HCT116 (cell line): ENCODE measurements around the gene FBXO8. TPM values are rescaled to one million over a fixed set of nuclear protein-coding genes. Genes with fewer than 3 reads are reported as not detected.

Source experiments
- ATAC-seq: fragments of 200-7000 bp; cut with Tn5 transposase; 2 replicates; pipeline ENCODE4 v1.9.1; 2020; ENCODE audit warnings: mild to moderate bottlenecking, moderate library complexity
- BruUV-seq: library from RNA; stranded (reverse); fragments of 400-500 nt; replicated peaks from 2 replicates; lab custom pipeline; 2021; lab: Mats Ljungman, UMichigan
- CTCF ChIA-PET: fragments of 300-600 bp; sonication (Branson Sonifier 250); formaldehyde crosslinking; loops from one replicate; lab custom pipeline; 2021; ENCODE audit warnings: antibody characterized with exemption; lab: Charles Lee
- POLR2A ChIA-PET: fragments of 300-600, 350-600 bp; sonication (Branson Sonifier 250); formaldehyde crosslinking; loops from one replicate; lab custom pipeline; 2021; ENCODE audit warnings: antibody characterized with exemption; lab: Charles Lee
- RAD21 ChIA-PET, 2 experiments: fragments of 300-600 bp; sonication (Branson Sonifier 250); formaldehyde crosslinking; loops; one replicate each; lab custom pipeline; 2023; ENCODE audit warnings: low total read pairs in 2 of 2; ENCODE audit not compliant: uncharacterized antibody in 2 of 2, unreplicated experiment in 2 of 2, low non-redundant PET in 1 of 2; lab: Charles Lee
- DNase-seq: peaks from one replicate; pipeline ENCODE4 v3.0.0-alpha.2; 2010; ENCODE audit warnings: low read depth, low spot score
- H2AFZ ChIP-seq: fragments of 200-600 bp; shearing (Covaris generic), sonication (generic); 2 replicates; pipeline ENCODE4 v1.6.1; 2017; ENCODE audit warnings: low read depth, mixed run types, mixed read lengths, antibody characterized with exemption, low read length; ENCODE audit not compliant: poor library complexity, severe bottlenecking
- H3K27ac ChIP-seq: 2 replicates; pipeline ENCODE4 v1.5.1; 2012; ENCODE audit warnings: low read depth, low read length
- H3K27me3 ChIP-seq: fragments of 200-600 bp; sonication (generic); 2 replicates; pipeline ENCODE4 v1.6.1; 2016; ENCODE audit warnings: mixed run types, low read length, mixed read lengths; ENCODE audit not compliant: insufficient read depth
- H3K36me3 ChIP-seq, 2 experiments: fragments of 200-500 bp in 1 of 2; fragments of 200-600 bp in 1 of 2; sonication (Bioruptor generic) in 1 of 2; sonication (generic) in 1 of 2; 2 replicates each; pipeline versions ENCODE4 v1.5.1 to v1.6.1; 2014 to 2016; ENCODE audit warnings: low read length in 2 of 2, inconsistent platforms in 1 of 2, mixed read lengths in 1 of 2, mixed run types in 1 of 2; ENCODE audit not compliant: insufficient read depth in 2 of 2, control insufficient read depth in 1 of 2
- H3K4me1 ChIP-seq, 2 experiments: fragments of 200-600 bp in 1 of 2; sonication (generic) in 1 of 2; 2 replicates each; pipeline versions ENCODE4 v1.5.1 to v1.6.1; 2012 to 2017; ENCODE audit warnings: low read length in 2 of 2, inconsistent platforms in 1 of 2, mild to moderate bottlenecking in 1 of 2, mixed read lengths in 1 of 2, mixed run types in 1 of 2, moderate library complexity in 1 of 2; ENCODE audit not compliant: insufficient read depth in 2 of 2, control insufficient read depth in 1 of 2
- H3K4me2 ChIP-seq: fragments of 200-600 bp; sonication (generic); 2 replicates; pipeline ENCODE4 v1.6.1; 2017; ENCODE audit warnings: mixed run types, low read length, mixed read lengths
- H3K4me3 ChIP-seq, 2 experiments: fragments of 200-600 bp in 1 of 2; sonication (generic) in 1 of 2; replicated peaks in 1 of 2; 2 replicates each; pipeline ENCODE4 v1.5.1; 2011 to 2016; ENCODE audit warnings: low read length in 2 of 2, control low read depth in 1 of 2, low read depth in 1 of 2, mild to moderate bottlenecking in 1 of 2, mixed read lengths in 1 of 2, mixed run types in 1 of 2
- H3K79me2 ChIP-seq: fragments of 200-600 bp; sonication (generic); 2 replicates; pipeline ENCODE4 v1.6.1; 2017; ENCODE audit warnings: mild to moderate bottlenecking, mixed run types, low read length, moderate library complexity, mixed read lengths; ENCODE audit not compliant: insufficient read depth
- H3K9ac ChIP-seq: fragments of 200-600 bp; sonication (generic); 2 replicates; pipeline ENCODE4 v1.6.1; 2016; ENCODE audit warnings: low read length, mixed read lengths
- H3K9me2 ChIP-seq: fragments of 200-600 bp; sonication (generic), shearing (Covaris generic); 2 replicates; pipeline ENCODE4 v1.6.1; 2017; ENCODE audit warnings: mixed run types, mild to moderate bottlenecking, moderate library complexity; ENCODE audit not compliant: insufficient read depth
- H3K9me3 ChIP-seq, 2 experiments: fragments of 200-500 bp in 1 of 2; fragments of 200-600 bp in 1 of 2; sonication (Bioruptor generic) in 1 of 2; sonication (generic) in 1 of 2; 2 replicates each; pipeline ENCODE4 v1.6.1; 2014 to 2017; ENCODE audit warnings: low read length in 2 of 2, mixed read lengths in 2 of 2, inconsistent platforms in 1 of 2, low read depth in 1 of 2, mild to moderate bottlenecking in 1 of 2, mixed run types in 1 of 2, moderate library complexity in 1 of 2; ENCODE audit not compliant: control insufficient read depth in 1 of 2, insufficient read depth in 1 of 2
- H4K20me1 ChIP-seq: fragments of 200-600 bp; sonication (generic), shearing (Covaris generic); 2 replicates; pipeline ENCODE4 v1.6.1; 2017; ENCODE audit warnings: mixed run types, mild to moderate bottlenecking, moderate library complexity; ENCODE audit not compliant: insufficient read depth
- ATF3 ChIP-seq: IDR thresholded peaks from 2 replicates; pipeline ENCODE4 v1.6.1; 2012
- CBX3 ChIP-seq: IDR thresholded peaks from 2 replicates; pipeline ENCODE4 v1.6.1; 2012; ENCODE audit warnings: low read depth
- CEBPB ChIP-seq: IDR thresholded peaks from 2 replicates; pipeline ENCODE4 v1.6.1; 2012; ENCODE audit warnings: low read depth
- CTCF ChIP-seq, 3 experiments: fragments of 200-600 bp in 1 of 3; sonication (generic) in 1 of 3; IDR thresholded peaks in 2 of 3; conservative IDR thresholded peaks in 1 of 3; 2 replicates each; pipeline ENCODE4 v1.5.1; 2012 to 2017; ENCODE audit warnings: low read depth in 2 of 3, low read length in 2 of 3, antibody characterized with exemption in 1 of 3, borderline replicate concordance in 1 of 3, control low read depth in 1 of 3, mild to moderate bottlenecking in 1 of 3, mixed read lengths in 1 of 3, mixed run types in 1 of 3, moderate library complexity in 1 of 3; ENCODE audit not compliant: insufficient read depth in 1 of 3
- EGR1 ChIP-seq: IDR thresholded peaks from 2 replicates; pipeline ENCODE4 v1.6.1; 2012; ENCODE audit warnings: low read depth
- ELF1 ChIP-seq: IDR thresholded peaks from 2 replicates; pipeline ENCODE4 v1.6.1; 2012; ENCODE audit warnings: low read depth, borderline replicate concordance
- EZH2phosphoT487 ChIP-seq: fragments of 200-600 bp; IDR thresholded peaks from 2 replicates; pipeline ENCODE4 v1.6.1; 2018; ENCODE audit warnings: antibody characterized with exemption, borderline replicate concordance
- MAX ChIP-seq: IDR thresholded peaks from 2 replicates; pipeline ENCODE4 v1.6.1; 2012
- POLR2A ChIP-seq: IDR thresholded peaks from 2 replicates; pipeline ENCODE4 v1.7.0; 2011; ENCODE audit warnings: borderline replicate concordance; ENCODE audit not compliant: insufficient read depth, insufficient read length; ENCODE audit errors: extremely low read depth
- REST ChIP-seq: IDR thresholded peaks from 2 replicates; pipeline ENCODE4 v1.6.1; 2012; ENCODE audit warnings: low read depth
- SIN3A ChIP-seq: IDR thresholded peaks from 2 replicates; pipeline ENCODE4 v1.6.1; 2012; ENCODE audit warnings: low read depth
- SP1 ChIP-seq: IDR thresholded peaks from 2 replicates; pipeline ENCODE4 v1.6.1; 2012; ENCODE audit warnings: low read depth
- SRF ChIP-seq: IDR thresholded peaks from 2 replicates; pipeline ENCODE4 v1.6.1; 2012; ENCODE audit warnings: low read depth
- YY1 ChIP-seq: IDR thresholded peaks from 2 replicates; pipeline ENCODE4 v1.6.1; 2011; ENCODE audit warnings: low read length, low read depth, moderate library complexity, mild to moderate bottlenecking; ENCODE audit not compliant: insufficient replicate concordance; ENCODE audit errors: extremely low read depth
- ZBTB33 ChIP-seq: IDR thresholded peaks from 2 replicates; pipeline ENCODE4 v1.6.1; 2011; ENCODE audit warnings: mild to moderate bottlenecking, low read length, moderate library complexity; ENCODE audit not compliant: insufficient replicate concordance; ENCODE audit errors: extremely low read depth
- ZFX ChIP-seq: fragments of 450-650 bp; IDR thresholded peaks from 2 replicates; pipeline ENCODE4 v1.6.1; 2017
- ZNF274 ChIP-seq: fragments of 200-500 bp; sonication (Bioruptor generic); IDR thresholded peaks from 2 replicates; pipeline ENCODE4 v1.6.1; 2014; ENCODE audit warnings: mild to moderate bottlenecking, low read depth, low read length, inconsistent platforms
- intact Hi-C: fragments of 100-400 bp; cut with micrococcal nuclease; formaldehyde crosslinking; loops from 2 replicates; pipeline ENCODE4 v1.10.0; 2022
- total RNA-seq: library from RNA; stranded (reverse); gene quantifications from one replicate; pipeline ENCODE4 v1.2.1, GENCODE V29; 2021; ENCODE audit not compliant: unreplicated experiment

The FBXO8 gene
- total RNA-seq, 1 experiment from 2014 or later: 13.0 TPM

- Histone ChIP-seq H3K27ac (no peak overlapping the region), H2AFZ (no peak overlapping the region), H3K27me3 (no peaks in the 10 kb centered on the region), H3K9ac (no peak overlapping the region), H3K9me2 (no peaks in the 10 kb centered on the region), H3K79me2 (no peaks in the 10 kb centered on the region), H3K36me3 (no peaks in the 10 kb centered on the region)
- CTCF ChIA-PET: no interaction called here
- no TSS peak for BruUV-seq
- TF ChIP-seq ELF1: no peak
- TF ChIP-seq EZH2phosphoT487: no peak
- no peak for TF ChIP-seq YY1
- TF ChIP-seq SRF: no peak
- no peak for TF ChIP-seq ZNF274
- no peak for TF ChIP-seq REST
- no peak for TF ChIP-seq ZFX
- TF ChIP-seq ZBTB33: no peak
- TF ChIP-seq POLR2A: no peak
- TF ChIP-seq MAX: no peak
- no peak for TF ChIP-seq SP1
- TF ChIP-seq ATF3: no peak
- no peak for TF ChIP-seq CEBPB
- TF ChIP-seq SIN3A: no peak
- TF ChIP-seq EGR1: no peak
- TF ChIP-seq CBX3: no peak
- no peak for TF ChIP-seq CTCF (IDR thresholded peaks at IDR 0.05 in 2 of 3, conservative IDR thresholded peaks at IDR 0.05 in 1 of 3; ENCODE audit: borderline replicate concordance in 1 of 3, insufficient read depth in 1 of 3, low read depth in 2 of 3, low read length in 2 of 3)
- TF ChIP-seq, all 23 proteins: peak for 0
- Histone ChIP-seq H3K4me3 (no peak overlapping the region), H4K20me1 (no peaks in the 10 kb centered on the region), H3K9me3 (no peaks in the 10 kb centered on the region), H3K4me2 (no peak overlapping the region), H3K4me1 (no peaks in the 10 kb centered on the region)
- ATAC-seq (no peak), DNase-seq (no peak)
- ChIA-PET POLR2A (no interaction called here), RAD21 (no interaction called here)
- intact Hi-C loops: no loop called here
Measured at GRCh38 chr4:174260099-174260498, 23.4 kb downstream of the FBXO8 start.
